A549 treated with CORT108297 at 1 μM for 4 hours (cell line): Measurements from ENCODE around the gene ANXA2R. TPM values are rescaled to one million over a fixed set of nuclear protein-coding genes. Genes with fewer than 3 reads are reported as not detected.

ENCODE experiments used
- total RNA-seq: library from RNA; stranded (reverse); fragments of 200-300 nt; extraction: Qiagen RNA extraction; gene quantifications from 5 replicates; pipeline ENCODE4 v1.2.3, GENCODE V29; 2022

The ANXA2R gene
- 1.8 to 3.1 TPM (median 3.0 TPM) in 5 replicates for total RNA-seq

GRCh38 chr5:43040287-43041098, at the start of gene ANXA2R:
TSS of gene ANXA2R (minus strand) at chr5:43040319. CDS start at chr5:43040046, 273 bp downstream.

Other genes with a start within 250 kb of the ANXA2R start
- 0.18 to 0.40 TPM (median 0.25 TPM) in 5 replicates for gene SELENOP, start 228.4 kb downstream of the ANXA2R start, total RNA-seq
- 20.4 to 24.7 TPM (median 20.9 TPM) in 5 replicates for gene ZNF131, start 80.6 kb upstream of the ANXA2R start, total RNA-seq
- gene NIM1K, start 151.9 kb upstream of the ANXA2R start, total RNA-seq: 0.10 to 0.43 TPM (median 0.23 TPM) in 5 replicates